K562 (cell line): ENCODE data around the gene PRDX3. TPM values are rescaled to one million over a fixed set of nuclear protein-coding genes. Genes with fewer than 3 reads are reported as not detected.

Experiments used
- CLOCK ChIP-seq: fragments of 250-450 bp; sonication (Bioruptor Pico); IDR thresholded peaks from 2 replicates; pipeline ENCODE4 v1.4.0; 2020; ENCODE audit warnings: mild to moderate bottlenecking, moderate library complexity, borderline replicate concordance
- CSDE1 ChIP-seq, 2 experiments: fragments of 450-650 bp; IDR thresholded peaks; 2 replicates each; pipeline ENCODE4 v1.6.1; 2016; ENCODE audit warnings: mild to moderate bottlenecking in 1 of 2
- GTF2A2 ChIP-seq: IDR thresholded peaks from 2 replicates; pipeline ENCODE4 v1.6.1; 2016; ENCODE audit warnings: mild to moderate bottlenecking, missing genetic modification characterization, missing compliant biosample characterization
- HDAC2 ChIP-seq: fragments of 450-650 bp; IDR thresholded peaks from 2 replicates; pipeline ENCODE4 v1.6.1; 2016; ENCODE audit warnings: mild to moderate bottlenecking
- ID3 ChIP-seq, 2 experiments: fragments of 250-450 bp in 1 of 2; fragments of 450-650 bp in 1 of 2; sonication (Bioruptor Pico) in 1 of 2; IDR thresholded peaks; 2 replicates each; pipeline versions ENCODE4 v1.6.1 to v1.8.0; 2016 to 2021; ENCODE audit warnings: mild to moderate bottlenecking in 2 of 2, moderate library complexity in 2 of 2, missing compliant biosample characterization in 1 of 2, missing genetic modification characterization in 1 of 2
- ILF3 ChIP-seq: fragments of 450-650 bp; IDR thresholded peaks from 2 replicates; pipeline ENCODE4 v1.6.1; 2018; ENCODE audit warnings: antibody characterized with exemption, mild to moderate bottlenecking, moderate library complexity, borderline replicate concordance
- LCOR ChIP-seq: sonication (generic); formaldehyde crosslinking; IDR thresholded peaks from 2 replicates; pipeline ENCODE4 v1.8.0; 2022; ENCODE audit warnings: mild to moderate bottlenecking, missing genetic modification reagents
- MBD2 ChIP-seq: sonication (generic); IDR thresholded peaks from 2 replicates; pipeline ENCODE4 v1.6.1; 2016; ENCODE audit warnings: low read depth, borderline replicate concordance
- PYGO2 ChIP-seq: fragments of 450-650 bp; IDR thresholded peaks from 2 replicates; pipeline ENCODE4 v1.6.1; 2016; ENCODE audit warnings: mild to moderate bottlenecking, missing genetic modification characterization, moderate library complexity, missing compliant biosample characterization
- SNRNP70 ChIP-seq: fragments of 200-400 bp; formaldehyde crosslinking; optimal IDR thresholded peaks from 2 replicates; pipeline ENCODE3; 2017; ENCODE audit warnings: low read depth, low read length
- ZBTB2 ChIP-seq: fragments of 450-650 bp; IDR thresholded peaks from 2 replicates; pipeline ENCODE4 v1.6.1; 2016; ENCODE audit warnings: antibody characterized with exemption
- ZMIZ1 ChIP-seq, 2 experiments: fragments of 150-350 bp in 1 of 2; IDR thresholded peaks; 2 replicates each; pipeline ENCODE4 v1.6.1; 2012 to 2016; ENCODE audit warnings: low read depth in 2 of 2, low read length in 2 of 2, mild to moderate bottlenecking in 1 of 2, moderate library complexity in 1 of 2
- ZNF133 ChIP-seq: fragments of 250-450 bp; sonication (Bioruptor Pico); IDR thresholded peaks from 2 replicates; pipeline ENCODE4 v1.4.0; 2020; ENCODE audit warnings: mild to moderate bottlenecking
- ZNF518B ChIP-seq: fragments of 250-450 bp; sonication (Bioruptor Pico); IDR thresholded peaks from 2 replicates; pipeline ENCODE4 v1.5.0; 2021; ENCODE audit warnings: mild to moderate bottlenecking, moderate library complexity
- ZNF589 ChIP-seq: fragments of 200-800 bp; sonication (Bioruptor generic); IDR thresholded peaks from 2 replicates; pipeline ENCODE4 v1.6.1; 2016; ENCODE audit warnings: low read depth, missing genetic modification characterization, missing compliant biosample characterization
- polyA plus RNA-seq, 8 experiments: library from polyadenylated mRNA; depleted of rRNA in 4 of 8; stranded (reverse) in 5 of 8; unstranded in 3 of 8; fragments of >200 nt; fragmentation: Nextera tagmentation in 2 of 8; fragmentation: Illumina TruSeq in 1 of 8; extraction: Ambion mirVana in 2 of 8; extraction: Trizol in 1 of 8; gene quantifications; 2 replicates each; pipeline versions ENCODE4 v1.2.1 to v1.2.3, GENCODE V29; 2011 to 2014; ENCODE audit warnings: inconsistent platforms in 1 of 8, missing spikeins in 1 of 8
- total RNA-seq, 7 experiments: library from RNA; depleted of rRNA in 6 of 7; stranded (reverse); fragments of >200 nt in 6 of 7; fragmentation: Illumina TruSeq in 2 of 7; extraction: Trizol in 2 of 7; gene quantifications; 2 replicates each; pipeline versions ENCODE4 v1.2.1 to v1.2.3, GENCODE V29; 2011 to 2021; ENCODE audit warnings: low replicate concordance in 1 of 7

Gene PRDX3
- total and polyA plus RNA-seq, 9 of the 15 experiments (the other 6 are each of a cell fraction or from before 2014, with no cell fraction given): 122 to 994 (median 173) TPM

- TF ChIP-seq ZMIZ1 (IDR thresholded peaks at IDR 0.05; ENCODE audit: low read depth in 2 of 2, low read length in 2 of 2) (no peak), ILF3 (no peak; the same call in 1 of the 2 replicates), ZNF518B (CRISPR knock-in tag) (no peak), PYGO2 (tag) (no peak), ZNF133 (CRISPR knock-in tag) (no peak), ZNF589 (CRISPR knock-in tag) (no peak), ID3 (CRISPR knock-in tag; IDR thresholded peaks at IDR 0.05) (no peak), ID3 (tag; IDR thresholded peaks at IDR 0.05) (no peak), LCOR (CRISPR knock-in tag) (peak; percentile 34; the same call in 1 of the 2 replicates), ZBTB2 (peak; percentile 87), SNRNP70 (no peak), CSDE1 (IDR thresholded peaks at IDR 0.05) (no peak), MBD2 (peak; percentile 62; the same call in 1 of the 2 replicates), CLOCK (CRISPR knock-in tag) (no peak), GTF2A2 (no peak), HDAC2 (no peak)
Measured at GRCh38 chr10:119178372-119179119, at the start of gene PRDX3 (continued).
